ENCODE measurements around the gene CHFR. TPM values are rescaled to one million over a fixed set of nuclear protein-coding genes. Genes with fewer than 3 reads are reported as not detected.

CHFR gene
- total and polyA plus RNA-seq, 9 of the 15 experiments (the other 6 are each of a cell fraction or from before 2014, with no cell fraction given) = 0.61 to 33.9 (median 19.3) TPM

GRCh38 chr12:132827763-132828703, 59.4 kb downstream of the CHFR start (continued):
- TF ChIP-seq ZBTB40 (IDR thresholded peaks at IDR 0.05) (peak; percentile 42; the same call in 1 of the 2 replicates), ZBTB40 (CRISPR knock-in tag; IDR thresholded peaks at IDR 0.05) (no peak), TRIM25 (IDR thresholded peaks at IDR 0.05; ENCODE audit: borderline replicate concordance) (no peak), ZBTB17 (CRISPR knock-in tag; IDR thresholded peaks at IDR 0.05) (peak; percentile 90), C11orf30 (IDR thresholded peaks at IDR 0.05; ENCODE audit: low read depth) (peak; percentile 86), ZNF3 (CRISPR knock-in tag; IDR thresholded peaks at IDR 0.05) (no peak), NFE2 (IDR thresholded peaks at IDR 0.05; ENCODE audit: low read depth) (peak; percentile 64), SRSF1 (IDR thresholded peaks at IDR 0.05; ENCODE audit: low read depth, low read length) (no peak), ZNF384 (IDR thresholded peaks at IDR 0.05; ENCODE audit: low read depth, low read length) (peak; percentile 93), ZFP1 (CRISPR knock-in tag; IDR thresholded peaks at IDR 0.05) (no peak), JUND (IDR thresholded peaks at IDR 0.05; ENCODE audit: borderline replicate concordance, low read depth, low read length) (peak; percentile 59), JUND (tag; IDR thresholded peaks at IDR 0.05; ENCODE audit: borderline replicate concordance, low read depth, low read length) (no peak), POLR2AphosphoS2 (IDR thresholded peaks at IDR 0.05; ENCODE audit: low read length) (no peak), TFAP4 (CRISPR knock-in tag; IDR thresholded peaks at IDR 0.05; ENCODE audit: borderline replicate concordance) (peak; percentile 64; the same call in 1 of the 2 replicates), GTF2A2 (tag; IDR thresholded peaks at IDR 0.05) (no peak), KLF10 (CRISPR knock-in tag; IDR thresholded peaks at IDR 0.05) (no peak)

All from K562 (cell line).